Activated naive CD8-positive, alpha-beta T cell (primary cell): ENCODE measurements around the gene RBM47.
"Not testable (repeated sequence)": the region's sequence is repeated elsewhere in the genome, so short reads cannot be mapped to it uniquely, and the experiment has no call there.

Experiments used
- H3K27ac Mint-ChIP-seq: one replicate; pipeline ENCODE4 v1.8.0; 2021; ENCODE audit warnings: mixed read lengths
- H3K27me3 Mint-ChIP-seq: one replicate; pipeline ENCODE4 v1.8.0; 2021; ENCODE audit warnings: mixed read lengths
- H3K36me3 Mint-ChIP-seq: one replicate; pipeline ENCODE4 v1.8.0; 2021; ENCODE audit warnings: mixed read lengths
- H3K4me1 Mint-ChIP-seq: one replicate; pipeline ENCODE4 v1.8.0; 2021; ENCODE audit warnings: low read depth, mixed read lengths
- H3K4me3 Mint-ChIP-seq: one replicate; pipeline ENCODE4 v1.8.0; 2021; ENCODE audit warnings: mild to moderate bottlenecking, mixed read lengths
- H3K9me3 Mint-ChIP-seq: one replicate; pipeline ENCODE4 v1.8.0; 2021; ENCODE audit warnings: low read depth, mixed read lengths

RBM47 gene

GRCh38 chr4:40632080-40632479, 2.4 kb upstream of the RBM47 start:
- no peak overlapping the region for H3K27ac Mint-ChIP-seq
- H3K9me3 Mint-ChIP-seq: no peaks in the 10 kb centered on the region
- H3K4me1 Mint-ChIP-seq: peaks cover 21% of the 10 kb centered on the region
- H3K27me3 Mint-ChIP-seq: peaks cover 8% of the 10 kb centered on the region
- no peak overlapping the region for H3K4me3 Mint-ChIP-seq
- no peaks in the 10 kb centered on the region for H3K36me3 Mint-ChIP-seq

- Mint-ChIP-seq H3K36me3 (no peaks in the 10 kb centered on the region), H3K27me3 (peaks cover 10% of the 10 kb centered on the region), H3K4me3 (peak overlapping the region; percentile 93), H3K27ac (no peak overlapping the region), H3K9me3 (no peaks in the 10 kb centered on the region), H3K4me1 (peaks cover 23% of the 10 kb centered on the region)
Measured at GRCh38 chr4:40630335-40631021, 814 bp upstream of the RBM47 start.

DNA sequence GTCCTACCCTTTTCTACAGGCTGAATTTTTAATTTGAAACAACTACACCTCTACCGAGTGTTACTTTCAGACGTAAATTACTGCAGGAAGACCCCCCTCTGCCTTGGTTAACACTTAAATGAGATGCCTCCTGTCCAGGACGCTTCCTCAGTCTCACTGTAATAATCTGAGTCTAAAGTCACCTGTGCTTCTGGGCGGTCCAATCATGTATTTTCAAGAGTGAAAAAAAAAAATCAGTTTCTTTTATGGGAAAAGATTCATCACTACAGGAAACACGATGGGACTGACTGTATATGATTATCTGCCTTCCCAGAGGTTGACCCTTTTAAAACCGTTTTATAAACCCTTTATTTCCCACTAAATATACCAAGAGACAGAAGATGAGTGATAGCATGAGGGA, 776 bp downstream of the RBM47 start:
- Mint-ChIP-seq H3K4me1 (peaks cover 23% of the 10 kb centered on the region), H3K27me3 (peaks cover 14% of the 10 kb centered on the region), H3K36me3 (no peaks in the 10 kb centered on the region), H3K27ac (peak overlapping the region; percentile 4), H3K9me3 (no peaks in the 10 kb centered on the region), H3K4me3 (peak overlapping the region; percentile 93)

GRCh38 chr4:40628407-40628806, 1.3 kb downstream of the RBM47 start:
- Mint-ChIP-seq H3K27me3 (peaks cover 14% of the 10 kb centered on the region), H3K4me3 (peak overlapping the region; percentile 32), H3K4me1 (peaks cover 23% of the 10 kb centered on the region)
- H3K9me3 Mint-ChIP-seq, H3K36me3 Mint-ChIP-seq, H3K27ac Mint-ChIP-seq: not testable (repeated sequence)

DNA sequence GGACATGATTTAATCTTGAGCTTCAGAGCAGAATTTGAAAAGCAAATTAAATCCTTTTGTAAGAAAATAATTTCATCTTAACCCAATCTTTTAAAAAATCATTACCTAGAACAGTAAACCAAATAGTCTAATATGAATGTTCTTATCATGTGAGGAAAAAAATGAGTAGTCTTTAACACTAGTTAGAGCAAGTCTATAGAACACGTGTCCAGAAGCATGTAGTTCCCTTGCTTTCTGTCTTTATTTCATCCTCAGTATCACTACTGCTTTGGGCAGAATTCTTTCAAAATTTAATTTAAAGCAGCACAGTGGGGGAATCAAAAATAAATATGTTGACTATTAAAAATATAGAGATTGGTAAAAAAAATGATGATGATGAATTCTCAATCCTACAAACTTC, 2.1 kb downstream of the RBM47 start:
- Mint-ChIP-seq H3K27ac (no peak overlapping the region), H3K4me3 (peak overlapping the region; percentile 9), H3K4me1 (peaks cover 23% of the 10 kb centered on the region), H3K9me3 (no peaks in the 10 kb centered on the region), H3K36me3 (no peaks in the 10 kb centered on the region), H3K27me3 (peaks cover 16% of the 10 kb centered on the region)

GRCh38 chr4:40626183-40626990, 3.3 kb downstream of the RBM47 start:
- Mint-ChIP-seq H3K9me3 (no peaks in the 10 kb centered on the region), H3K36me3 (no peaks in the 10 kb centered on the region), H3K27me3 (peaks cover 16% of the 10 kb centered on the region), H3K27ac (no peak overlapping the region), H3K4me3 (peak overlapping the region; percentile 55), H3K4me1 (peaks cover 25% of the 10 kb centered on the region)

GRCh38 chr4:40623707-40624106, 6.0 kb downstream of the RBM47 start:
- H3K27me3 Mint-ChIP-seq: peaks cover 13% of the 10 kb centered on the region
- H3K4me3 Mint-ChIP-seq: no peak overlapping the region
- peaks cover 9% of the 10 kb centered on the region for H3K4me1 Mint-ChIP-seq
- H3K9me3 Mint-ChIP-seq: no peaks in the 10 kb centered on the region
- peaks cover 3% of the 10 kb centered on the region for H3K36me3 Mint-ChIP-seq
- H3K27ac Mint-ChIP-seq: no peak overlapping the region

GRCh38 chr4:40622913-40623312, 6.8 kb downstream of the RBM47 start:
- Mint-ChIP-seq H3K36me3 (peaks cover 3% of the 10 kb centered on the region), H3K27ac (no peak overlapping the region), H3K27me3 (peaks cover 10% of the 10 kb centered on the region), H3K9me3 (no peaks in the 10 kb centered on the region), H3K4me1 (peaks cover 4% of the 10 kb centered on the region), H3K4me3 (no peak overlapping the region)

GRCh38 chr4:40621592-40622512, 7.8 kb downstream of the RBM47 start:
- Mint-ChIP-seq H3K27me3 (peaks cover 8% of the 10 kb centered on the region), H3K27ac (no peak overlapping the region), H3K4me1 (peaks cover 3% of the 10 kb centered on the region), H3K4me3 (no peak overlapping the region), H3K36me3 (peaks cover 3% of the 10 kb centered on the region), H3K9me3 (no peaks in the 10 kb centered on the region)

GRCh38 chr4:40621229-40621591, 8.5 kb downstream of the RBM47 start:
- H3K9me3 Mint-ChIP-seq: no peaks in the 10 kb centered on the region
- peaks cover 3% of the 10 kb centered on the region for H3K36me3 Mint-ChIP-seq
- H3K27ac Mint-ChIP-seq: no peak overlapping the region
- no peak overlapping the region for H3K4me3 Mint-ChIP-seq
- peaks cover 2% of the 10 kb centered on the region for H3K4me1 Mint-ChIP-seq
- peaks cover 6% of the 10 kb centered on the region for H3K27me3 Mint-ChIP-seq

GRCh38 chr4:40619600-40619999, 10.1 kb downstream of the RBM47 start:
- Mint-ChIP-seq H3K9me3 (no peaks in the 10 kb centered on the region), H3K36me3 (peaks cover 3% of the 10 kb centered on the region), H3K27ac (no peak overlapping the region), H3K4me3 (no peak overlapping the region), H3K4me1 (peaks cover 4% of the 10 kb centered on the region), H3K27me3 (peaks cover 5% of the 10 kb centered on the region)

- H3K4me3 Mint-ChIP-seq: no peak overlapping the region
- H3K27ac Mint-ChIP-seq: no peak overlapping the region
- H3K36me3 Mint-ChIP-seq: peaks cover 3% of the 10 kb centered on the region
- H3K9me3 Mint-ChIP-seq: no peaks in the 10 kb centered on the region
- H3K27me3 Mint-ChIP-seq: no peaks in the 10 kb centered on the region
- peaks cover 19% of the 10 kb centered on the region for H3K4me1 Mint-ChIP-seq
Measured at GRCh38 chr4:40617872-40618271, 11.8 kb downstream of the RBM47 start.

GRCh38 chr4:40614031-40614430, 15.6 kb downstream of the RBM47 start:
- H3K4me3 Mint-ChIP-seq: peak overlapping the region; percentile 5
- no peak overlapping the region for H3K27ac Mint-ChIP-seq
- no peaks in the 10 kb centered on the region for H3K9me3 Mint-ChIP-seq
- peaks cover 3% of the 10 kb centered on the region for H3K36me3 Mint-ChIP-seq
- peaks cover 17% of the 10 kb centered on the region for H3K4me1 Mint-ChIP-seq
- H3K27me3 Mint-ChIP-seq: no peaks in the 10 kb centered on the region

- Mint-ChIP-seq H3K27ac (no peak overlapping the region), H3K9me3 (no peaks in the 10 kb centered on the region), H3K4me3 (no peak overlapping the region), H3K36me3 (no peaks in the 10 kb centered on the region), H3K4me1 (peaks cover 17% of the 10 kb centered on the region), H3K27me3 (no peaks in the 10 kb centered on the region)
Measured at GRCh38 chr4:40613456-40613855, 16.2 kb downstream of the RBM47 start.

DNA sequence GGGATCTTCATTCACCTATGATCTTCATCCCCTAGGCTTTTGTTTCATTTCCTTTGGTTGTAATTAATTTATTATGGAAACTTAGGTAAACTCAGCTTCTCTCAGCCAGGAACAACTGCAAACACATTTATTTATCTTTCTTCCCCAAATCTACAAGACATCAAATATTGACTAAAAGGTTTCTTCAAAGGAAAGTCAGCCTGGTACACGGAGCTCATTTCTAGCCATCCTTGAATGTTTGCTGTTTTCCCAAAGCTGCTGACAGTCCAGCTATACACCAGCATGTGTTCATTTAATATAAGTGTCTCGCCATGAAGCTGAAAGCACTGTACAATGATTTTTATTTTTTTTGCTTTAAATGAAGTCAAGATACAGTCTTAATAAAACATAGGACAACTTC, 16.8 kb downstream of the RBM47 start:
- Mint-ChIP-seq H3K27ac (no peak overlapping the region), H3K4me1 (peaks cover 17% of the 10 kb centered on the region), H3K36me3 (no peaks in the 10 kb centered on the region), H3K9me3 (no peaks in the 10 kb centered on the region), H3K27me3 (no peaks in the 10 kb centered on the region), H3K4me3 (no peak overlapping the region)
